ENCODE results near the gene RTL10. TPM values are rescaled to one million over a fixed set of nuclear protein-coding genes. Genes with fewer than 3 reads are reported as not detected.

The RTL10 gene
- total and polyA plus RNA-seq, 2 of the 4 experiments (the other 2 are of a cell fraction) = 8.6 to 12.1 TPM

GRCh38 chr22:19855504-19856409 is 1.1 kb upstream of the RTL10 start:
- Histone ChIP-seq H3K79me1 (ENCODE audit: low read depth in 1 of 2, low read length in 2 of 2) (peaks cover 11 to 55% of the 10 kb centered on the region in 2 experiments), H3K14ac (replicated peaks; ENCODE audit: low read depth, low read length) (peak overlapping the region; percentile 93), H2BK15ac (ENCODE audit: low read depth, low read length) (peak overlapping the region; percentile 15; the same call in 1 of the 3 replicates), H3K4me2 (ENCODE audit: low read depth, low read length) (peak overlapping the region; percentile 97), H3K27me3 (ENCODE audit: control insufficient read depth, insufficient read depth, low read length) (no peaks in the 10 kb centered on the region), H4K91ac (ENCODE audit: insufficient read depth, low read depth, low read length) (peak overlapping the region; percentile 95), H3K4me1 (ENCODE audit: control insufficient read depth, insufficient read depth, low read length) (peaks cover 16% of the 10 kb centered on the region), H3K18ac (ENCODE audit: low read depth, low read length) (peak overlapping the region; percentile 46), H3K4ac (ENCODE audit: low read depth, low read length) (peak overlapping the region; percentile 96), H3K9ac (ENCODE audit: low read depth, low read length) (peak overlapping the region; percentile 77), H2AK5ac (ENCODE audit: low read depth, low read length) (peak overlapping the region; percentile 92), H3K36me3 (ENCODE audit: control insufficient read depth, insufficient read depth, low read length) (peaks cover 16% of the 10 kb centered on the region), H4K20me1 (ENCODE audit: insufficient read depth, low read length) (peaks cover 25% of the 10 kb centered on the region), H2BK5ac (ENCODE audit: low read depth, low read length, poor library complexity, severe bottlenecking) (peak overlapping the region; percentile 90), H3K9me3 (ENCODE audit: control insufficient read depth, insufficient read depth, low read length) (no peaks in the 10 kb centered on the region), H2BK20ac (ENCODE audit: low read depth, low read length) (peak overlapping the region; percentile 10; the same call in 1 of the 2 replicates), H3K56ac (ENCODE audit: extremely low read depth, insufficient read depth, low read length) (peak overlapping the region; percentile 80), H3K9me1 (ENCODE audit: insufficient read depth, low read length) (peaks cover 9% of the 10 kb centered on the region), H4K8ac (ENCODE audit: low read depth in 2 of 2, low read length in 2 of 2) (peak overlapping the region; percentile 93 to 98), H2BK120ac (ENCODE audit: low read depth, low read length) (peak overlapping the region; percentile 21), H2AK9ac (replicated peaks; ENCODE audit: low read depth, low read length, poor library complexity) (peak overlapping the region; percentile 95), H3K23ac (ENCODE audit: low read depth, low read length) (peak overlapping the region; percentile 81), H4K5ac (ENCODE audit: low read depth, low read length) (peak overlapping the region; percentile 96), H3K27ac (ENCODE audit: insufficient read depth, low read length) (peak overlapping the region; percentile 79), H3K4me3 (ENCODE audit: insufficient read depth, low read depth, low read length) (peak overlapping the region; percentile 72), H2AFZ (replicated peaks; ENCODE audit: low read length, poor library complexity) (peak overlapping the region; percentile 90)
- intact Hi-C loops (cut with micrococcal nuclease) = no loop called here
- 16% methylated on average over 6 of the region's 24 CpGs; no CpG with 5 or more reads in 1 of the 2 experiments for WGBS, 2 experiments (ENCODE audit: extremely low coverage in 2 of 2, insufficient read length in 1 of 2)
- dilution Hi-C loops (cut with HindIII; ENCODE audit: low sequenced_read_pairs, unreplicated experiment) = no loop called here
- TF ChIP-seq MAFK (IDR thresholded peaks at IDR 0.05; ENCODE audit: low read depth, low read length) (peak; percentile 55; the same call in 1 of the 2 replicates), CTCF (conservative IDR thresholded peaks at IDR 0.05; ENCODE audit: low read depth, low read length) (no peak)
- DNase-seq = peak; percentile 35
- ChIA-PET POLR2A (ENCODE audit: unreplicated experiment) (no interaction called here), CTCF (interaction anchor here (0.7 to 1.5 kb wide), 2 partner anchors 32 to 54 kb away, joined by 3 read pairs; no protein-coding TSS in a partner anchor)
- BruUV-seq (replicated peaks) = no TSS peak
- ATAC-seq (ENCODE audit: low read depth) = peak; percentile 2
- in situ Hi-C loops (cut with MboI; ENCODE audit: low sequenced_read_pairs) = no loop called here
